Measurements from ENCODE around the gene PRKN.

Gene PRKN

GRCh38 chr6:162271922-162272321, 455.6 kb downstream of the PRKN start:
- DNase-seq, result no peak

GRCh38 chr6:162270966-162271365, 456.6 kb downstream of the PRKN start:
- DNase-seq, result no peak

- DNase-seq, result no peak
These were observed 459.9 kb downstream of the PRKN start for GRCh38 chr6:162267641-162268040.

GRCh38 chr6:162267126-162267525, 460.4 kb downstream of the PRKN start:
- no peak for DNase-seq

GRCh38 chr6:162264581-162264980, 463.0 kb downstream of the PRKN start:
- DNase-seq, result no peak

- no peak for DNase-seq
These were observed 464.9 kb downstream of the PRKN start for GRCh38 chr6:162262466-162263196.

GRCh38 chr6:162261598-162261997, 466.0 kb downstream of the PRKN start:
- no peak for DNase-seq

- no peak for DNase-seq
These were observed 467.5 kb downstream of the PRKN start for GRCh38 chr6:162260027-162260426.

- DNase-seq, result no peak
These were observed 468.9 kb downstream of the PRKN start for GRCh38 chr6:162258647-162259046.

- no peak for DNase-seq
These were observed 471.2 kb downstream of the PRKN start for GRCh38 chr6:162256361-162256760.

- DNase-seq, result no peak
These were observed 476.3 kb downstream of the PRKN start for GRCh38 chr6:162251257-162251656.

- no peak for DNase-seq
These were observed 477.5 kb downstream of the PRKN start for GRCh38 chr6:162249907-162250642.

GRCh38 chr6:162245830-162246420, 481.6 kb downstream of the PRKN start:
- DNase-seq, result no peak

- no peak for DNase-seq
These were observed 483.5 kb downstream of the PRKN start for GRCh38 chr6:162244031-162244430.

- no peak for DNase-seq
These were observed 484.7 kb downstream of the PRKN start for GRCh38 chr6:162242915-162243314.

GRCh38 chr6:162239330-162239729, 488.2 kb downstream of the PRKN start:
- DNase-seq, result no peak

- DNase-seq, result no peak
These were observed 488.9 kb downstream of the PRKN start for GRCh38 chr6:162238675-162239074.

- no peak for DNase-seq
These were observed 490.2 kb downstream of the PRKN start for GRCh38 chr6:162237331-162237730.

- no peak for DNase-seq
These were observed 492.9 kb downstream of the PRKN start for GRCh38 chr6:162234631-162235030.

- no peak for DNase-seq
These were observed 497.3 kb downstream of the PRKN start for GRCh38 chr6:162230147-162230752.

GRCh38 chr6:162229093-162229492, 498.5 kb downstream of the PRKN start:
- DNase-seq, result no peak

- DNase-seq, result no peak
These were observed 500.8 kb downstream of the PRKN start for GRCh38 chr6:162226803-162227202.

- DNase-seq, result no peak
These were observed 505.0 kb downstream of the PRKN start for GRCh38 chr6:162222521-162222920.

GRCh38 chr6:162220876-162221275, 506.7 kb downstream of the PRKN start:
- DNase-seq, result no peak

Data from DMS79 treated with DMSO at 0.1 percent for 48 hours (cell line).